Measurements from ENCODE around the gene ATP13A1. TPM values are rescaled to one million over a fixed set of nuclear protein-coding genes. Genes with fewer than 3 reads are reported as not detected.

Gene ATP13A1
- total RNA-seq, 4 donors from 2014 or later = 97.3 to 293 (median 129) TPM

GRCh38 chr19:19659646-19660245 lies 3.7 kb downstream of the ATP13A1 start:
- 92% methylated on average over 12 to 17 of the region's 17 CpGs for WGBS, 2 donors
- Histone ChIP-seq H3K27me3 (no peaks in the 10 kb centered on the region), H3K4me3 (replicated peaks in 1 of 3) (no peak overlapping the region), H3K27ac (no peak overlapping the region), H3K4me1 (peaks cover 17% of the 10 kb centered on the region in 2 donors), H3K36me3 (peaks cover 40 to 47% of the 10 kb centered on the region in 2 donors), H3K9me3 (no peaks in the 10 kb centered on the region)
- intact Hi-C loops (cut with DNase I) = no loop called here
- no peak for TF ChIP-seq CTCF (IDR thresholded peaks at IDR 0.05)
- no peak for TF ChIP-seq POLR2A (IDR thresholded peaks at IDR 0.05)
- no peak for DNase-seq

GRCh38 chr19:19657397-19657783 lies 6.1 kb downstream of the ATP13A1 start:
- intact Hi-C loops (cut with DNase I) = no loop called here
- H3K36me3 ChIP-seq = peaks cover 63 to 70% of the 10 kb centered on the region in 2 donors
- no peak overlapping the region for H3K4me3 ChIP-seq (replicated peaks in 1 of 3)
- 69 to 85% methylated on average over 6 to 10 of the region's 10 CpGs for WGBS, 2 donors
- H3K27ac ChIP-seq = no peak overlapping the region
- DNase-seq = no peak
- H3K27me3 ChIP-seq = no peaks in the 10 kb centered on the region
- H3K4me1 ChIP-seq = peaks cover 10 to 11% of the 10 kb centered on the region in 2 donors
- no peaks in the 10 kb centered on the region for H3K9me3 ChIP-seq
- TF ChIP-seq CTCF (IDR thresholded peaks at IDR 0.05) (no peak), POLR2A (IDR thresholded peaks at IDR 0.05) (no peak)

GRCh38 chr19:19656451-19657396 lies 6.8 kb downstream of the ATP13A1 start:
- TF ChIP-seq POLR2A (IDR thresholded peaks at IDR 0.05) (no peak), CTCF (IDR thresholded peaks at IDR 0.05) (no peak)
- 97% methylated on average over 27 to 33 of the region's 33 CpGs for WGBS, 2 donors
- Histone ChIP-seq H3K9me3 (no peaks in the 10 kb centered on the region), H3K4me1 (peaks cover 4 to 5% of the 10 kb centered on the region in 2 donors), H3K4me3 (replicated peaks in 1 of 3) (no peak overlapping the region), H3K27ac (no peak overlapping the region), H3K36me3 (peaks cover 70 to 77% of the 10 kb centered on the region in 2 donors), H3K27me3 (no peaks in the 10 kb centered on the region)
- no peak for DNase-seq
- intact Hi-C loops (cut with DNase I) = no loop called here

- 92 to 96% methylated on average over 20 to 21 of the region's 27 CpGs for WGBS, 2 donors
- Histone ChIP-seq H3K4me3 (replicated peaks in 1 of 3) (no peak overlapping the region), H3K36me3 (peaks cover 79 to 86% of the 10 kb centered on the region in 2 donors), H3K4me1 (no peaks in the 10 kb centered on the region), H3K27me3 (no peaks in the 10 kb centered on the region), H3K9me3 (no peaks in the 10 kb centered on the region), H3K27ac (no peak overlapping the region)
- no peak for DNase-seq
- no peak for TF ChIP-seq POLR2A (IDR thresholded peaks at IDR 0.05)
- no peak for TF ChIP-seq CTCF (IDR thresholded peaks at IDR 0.05)
- intact Hi-C loops (cut with DNase I) = no loop called here
Observed at GRCh38 chr19:19655641-19656343, 7.7 kb downstream of the ATP13A1 start.
